H9 (cell line): Measurements from ENCODE around the gene KLHL22. TPM values are rescaled to one million over a fixed set of nuclear protein-coding genes. Genes with fewer than 3 reads are reported as not detected.

Experiments
- DNase-seq: peaks from one replicate; pipeline ENCODE4 v3.0.0-alpha.2; 2017
- H2AFZ ChIP-seq: one replicate; pipeline ENCODE4 v1.6.1; 2013; ENCODE audit warnings: mild to moderate bottlenecking, low read length, control low read depth, moderate library complexity
- H2AK5ac ChIP-seq: 2 replicates; pipeline ENCODE4 v1.6.1; 2013; ENCODE audit warnings: low read length, control low read depth, mixed read lengths; ENCODE audit not compliant: insufficient read length
- H2BK120ac ChIP-seq: one replicate; pipeline ENCODE4 v1.6.1; 2013; ENCODE audit warnings: low read depth, mild to moderate bottlenecking, low read length, control low read depth, inconsistent platforms; ENCODE audit not compliant: poor library complexity, severe bottlenecking
- H2BK12ac ChIP-seq: 2 replicates; pipeline ENCODE4 v1.6.1; 2013; ENCODE audit warnings: low read length, control low read depth, mixed read lengths, low read depth; ENCODE audit not compliant: insufficient read length
- H2BK15ac ChIP-seq: 2 replicates; pipeline ENCODE4 v1.6.1; 2013; ENCODE audit warnings: low read depth, low read length, control low read depth
- H2BK20ac ChIP-seq: one replicate; pipeline ENCODE4 v1.6.1; 2013; ENCODE audit warnings: low read depth, mild to moderate bottlenecking, low read length, control low read depth, inconsistent platforms; ENCODE audit not compliant: poor library complexity, severe bottlenecking
- H2BK5ac ChIP-seq: 2 replicates; pipeline ENCODE4 v1.6.1; 2013; ENCODE audit warnings: low read length, control low read depth, mixed read lengths; ENCODE audit not compliant: insufficient read length
- H3K14ac ChIP-seq: 2 replicates; pipeline ENCODE4 v1.6.1; 2013; ENCODE audit warnings: low read length, control low read depth; ENCODE audit not compliant: insufficient read depth
- H3K18ac ChIP-seq: 2 replicates; pipeline ENCODE4 v1.6.1; 2013; ENCODE audit warnings: low read depth, mild to moderate bottlenecking, mixed read lengths, low read length, control low read depth; ENCODE audit not compliant: insufficient read length
- H3K23ac ChIP-seq: 2 replicates; pipeline ENCODE4 v1.6.1; 2013; ENCODE audit warnings: low read length, control low read depth, mixed read lengths, low read depth; ENCODE audit not compliant: insufficient read length
- H3K23me2 ChIP-seq: 2 replicates; pipeline ENCODE4 v1.6.1; 2013; ENCODE audit warnings: low read depth, mild to moderate bottlenecking, mixed read lengths, low read length, control low read depth; ENCODE audit not compliant: insufficient read length, poor library complexity, severe bottlenecking
- H3K27ac ChIP-seq: 2 replicates; pipeline ENCODE4 v1.5.1; 2013; ENCODE audit warnings: low read length, control low read depth, mixed read lengths, low read depth; ENCODE audit not compliant: insufficient read length
- H3K27me3 ChIP-seq: 2 replicates; pipeline ENCODE4 v1.6.1; 2013; ENCODE audit warnings: low read length, control low read depth, inconsistent platforms; ENCODE audit not compliant: insufficient read depth
- H3K4ac ChIP-seq: 2 replicates; pipeline ENCODE4 v1.6.1; 2013; ENCODE audit warnings: low read depth, mild to moderate bottlenecking, control low read depth, inconsistent platforms, low read length, moderate library complexity
- H3K4me1 ChIP-seq: 2 replicates; pipeline ENCODE4 v1.6.1; 2013; ENCODE audit warnings: low read length, control low read depth, inconsistent platforms; ENCODE audit not compliant: insufficient read depth
- H3K4me2 ChIP-seq: 2 replicates; pipeline ENCODE4 v1.6.1; 2013; ENCODE audit warnings: low read length, control low read depth, mixed read lengths; ENCODE audit not compliant: insufficient read length, insufficient read depth
- H3K56ac ChIP-seq: 2 replicates; pipeline ENCODE4 v1.6.1; 2013; ENCODE audit warnings: low read depth, mild to moderate bottlenecking, mixed read lengths, low read length, control low read depth; ENCODE audit not compliant: insufficient read length
- H3K79me1 ChIP-seq: 2 replicates; pipeline ENCODE4 v1.6.1; 2013; ENCODE audit warnings: low read depth, mild to moderate bottlenecking, moderate library complexity, low read length, control low read depth, inconsistent platforms; ENCODE audit not compliant: insufficient read depth, poor library complexity, severe bottlenecking
- H3K79me2 ChIP-seq: 2 replicates; pipeline ENCODE4 v1.6.1; 2013; ENCODE audit warnings: low read length, control low read depth, inconsistent platforms; ENCODE audit not compliant: insufficient read depth
- H3K9ac ChIP-seq: 2 replicates; pipeline ENCODE4 v1.6.1; 2013; ENCODE audit warnings: low read length, control low read depth, mixed read lengths; ENCODE audit not compliant: insufficient read length; ENCODE audit errors: extremely low read depth
- H3K9me3 ChIP-seq: one replicate; pipeline ENCODE4 v1.6.1; 2013; ENCODE audit warnings: low read depth, low read length, inconsistent platforms; ENCODE audit not compliant: control insufficient read depth
- H3T11ph ChIP-seq: one replicate; pipeline ENCODE4 v1.6.1; 2013; ENCODE audit warnings: mild to moderate bottlenecking, low read length, control low read depth, inconsistent platforms
- H4K20me1 ChIP-seq: one replicate; pipeline ENCODE4 v1.6.1; 2013; ENCODE audit not compliant: control insufficient read depth, insufficient read length, insufficient read depth
- H4K5ac ChIP-seq: 2 replicates; pipeline ENCODE4 v1.6.1; 2013; ENCODE audit warnings: low read depth, mild to moderate bottlenecking, mixed read lengths, low read length, control low read depth; ENCODE audit not compliant: insufficient read length
- H4K8ac ChIP-seq: replicated peaks from 2 replicates; pipeline ENCODE4 v1.6.1; 2013; ENCODE audit warnings: low read length, control low read depth, mixed read lengths, low read depth; ENCODE audit not compliant: insufficient read length
- H4K91ac ChIP-seq: 2 replicates; pipeline ENCODE4 v1.6.1; 2013; ENCODE audit warnings: low read depth, mild to moderate bottlenecking, moderate library complexity, mixed read lengths, low read length, control low read depth; ENCODE audit not compliant: insufficient read length
- H3K27ac Mint-ChIP-seq, 3 experiments: 2 replicates in 2 of 3; 3 replicates in 1 of 3; pipeline ENCODE4 v1.8.0; 2020 to 2021; ENCODE audit warnings: mixed read lengths in 3 of 3, mild to moderate bottlenecking in 1 of 3, moderate library complexity in 1 of 3
- H3K27me3 Mint-ChIP-seq: 2 replicates; pipeline ENCODE4 v1.8.0; 2021; ENCODE audit warnings: low read depth, mild to moderate bottlenecking, moderate library complexity, mixed read lengths
- H3K36me3 Mint-ChIP-seq, 3 experiments: 2 replicates in 2 of 3; 3 replicates in 1 of 3; pipeline ENCODE4 v1.8.0; 2020 to 2021; ENCODE audit warnings: low read depth in 3 of 3, mixed read lengths in 3 of 3; ENCODE audit not compliant: insufficient read depth in 1 of 3
- H3K4me1 Mint-ChIP-seq, 2 experiments: 2 replicates each; pipeline ENCODE4 v1.8.0; 2020; ENCODE audit warnings: mixed read lengths in 2 of 2
- H3K4me3 Mint-ChIP-seq, 2 experiments: 2 replicates in 1 of 2; 3 replicates in 1 of 2; pipeline ENCODE4 v1.8.0; 2020 to 2021; ENCODE audit warnings: mild to moderate bottlenecking in 2 of 2, mixed read lengths in 2 of 2, moderate library complexity in 1 of 2
- H3K9me3 Mint-ChIP-seq, 2 experiments: 2 replicates in 1 of 2; 3 replicates in 1 of 2; pipeline ENCODE4 v1.8.0; 2020; ENCODE audit warnings: mild to moderate bottlenecking in 2 of 2, mixed read lengths in 2 of 2, moderate library complexity in 1 of 2
- CTCF ChIP-seq: fragments of 200-600 bp; sonication (generic); conservative IDR thresholded peaks from 3 replicates; pipeline ENCODE4 v1.8.0; 2021; ENCODE audit warnings: antibody characterized with exemption, mild to moderate bottlenecking
- WGBS: extraction: QIAGEN DNeasy Blood & Tissue Kit; methylation state at CpG from one replicate; pipeline ENCODE4 v1.1.7; 2013; ENCODE audit warnings: missing lambda C conversion rate, low lambda C conversion rate, mixed read lengths; ENCODE audit not compliant: insufficient read length; ENCODE audit errors: extremely low coverage; 5-methylcytosine and 5-hydroxymethylcytosine counted together
- total RNA-seq: library from RNA; stranded (reverse); gene quantifications from 2 replicates; pipeline ENCODE4 v1.2.1, GENCODE V29; 2021

The KLHL22 gene
- total RNA-seq, 1 experiment from 2014 or later: 11.9 TPM

GRCh38 chr22:20395907-20396287 lies 99.7 kb downstream of the KLHL22 start:
- TF ChIP-seq CTCF: no peak
- no peak overlapping the region for H3K23ac ChIP-seq
- Mint-ChIP-seq H3K9me3 (no peaks in the 10 kb centered on the region), H3K36me3 (peaks cover 10 to 20% (median 20%) of the 10 kb centered on the region in 3 experiments), H3K4me1 (peaks cover 20 to 22% of the 10 kb centered on the region in 2 experiments), H3K27ac (no peak overlapping the region; a peak in 1 of 7 replicates), H3K4me3 (peak overlapping the region; percentile 84 to 94), H3K27me3 (peaks cover 3% of the 10 kb centered on the region)
- H3K4me1 ChIP-seq: peaks cover 8% of the 10 kb centered on the region; the same call in 1 of the 2 replicates
- peaks cover 1% of the 10 kb centered on the region for H3K79me1 ChIP-seq
- peak overlapping the region; percentile 60 for H3K4me2 ChIP-seq
- H3K27ac ChIP-seq: no peak overlapping the region
- H4K8ac ChIP-seq: no peak overlapping the region
- no peak overlapping the region for H3K18ac ChIP-seq
- H2BK5ac ChIP-seq: no peak overlapping the region
- WGBS: no CpG with 5 or more reads among the region's 2 CpGs
- H3K27me3 ChIP-seq: no peaks in the 10 kb centered on the region
- H4K20me1 ChIP-seq: no peaks in the 10 kb centered on the region
- no peak overlapping the region for H2BK20ac ChIP-seq
- peak overlapping the region; percentile 17 for H3K9ac ChIP-seq
- H2BK12ac ChIP-seq: no peak overlapping the region
- no peak for DNase-seq
- no peak overlapping the region for H2AFZ ChIP-seq
- no peak overlapping the region for H3K56ac ChIP-seq
- no peak overlapping the region for H4K91ac ChIP-seq
- no peak overlapping the region for H2BK15ac ChIP-seq
- peaks cover 4% of the 10 kb centered on the region for H3K23me2 ChIP-seq
- H3K4ac ChIP-seq: no peak overlapping the region
- H3K79me2 ChIP-seq: peaks cover 7% of the 10 kb centered on the region; the same call in 1 of the 2 replicates
- no peak overlapping the region for H2AK5ac ChIP-seq
- no peak overlapping the region for H3K14ac ChIP-seq
- no peaks in the 10 kb centered on the region for H3K9me3 ChIP-seq
- H4K5ac ChIP-seq: no peak overlapping the region
- H2BK120ac ChIP-seq: no peak overlapping the region
- H3T11ph ChIP-seq: no peak overlapping the region
